CD14-positive monocyte (primary cell): Measurements from ENCODE around the gene DENND4B. TPM values are rescaled to one million over a fixed set of nuclear protein-coding genes. Genes with fewer than 3 reads are reported as not detected.
"Not testable (repeated sequence)": the region's sequence is repeated elsewhere in the genome, so short reads cannot be mapped to it uniquely, and the experiment has no call there.

Source experiments
- DNase-seq, 3 donors: peaks; one replicate each; pipeline ENCODE4 v3.0.0-alpha.2; 2011 to 2022
- H2AFZ ChIP-seq: 2 replicates; pipeline ENCODE4 v1.6.0; 2012; ENCODE audit warnings: mild to moderate bottlenecking, low read depth, low read length, inconsistent platforms; ENCODE audit not compliant: insufficient read depth, poor library complexity, severe bottlenecking
- H3K27ac ChIP-seq, 2 donors: 1 replicate in 1 of 2; 2 replicates in 1 of 2; pipeline ENCODE4 v1.5.1; 2012 to 2013; ENCODE audit warnings: low read length in 2 of 2, control low read depth in 1 of 2, inconsistent platforms in 1 of 2, low read depth in 1 of 2, mild to moderate bottlenecking in 1 of 2
- H3K27me3 ChIP-seq, 2 donors: one replicate each; pipeline versions ENCODE4 v1.6.0 to v1.6.1; 2011 to 2013; ENCODE audit warnings: low read length in 2 of 2; ENCODE audit not compliant: control insufficient read depth in 2 of 2, insufficient read depth in 2 of 2
- H3K36me3 ChIP-seq, 2 donors: replicated peaks in 1 of 2; 1 replicate in 1 of 2; 2 replicates in 1 of 2; pipeline versions ENCODE4 v1.5.1 to v1.6.1; 2012 to 2013; ENCODE audit warnings: low read length in 2 of 2, control low read depth in 1 of 2, inconsistent platforms in 1 of 2, mild to moderate bottlenecking in 1 of 2; ENCODE audit not compliant: insufficient read depth in 2 of 2, control insufficient read depth in 1 of 2
- H3K4me1 ChIP-seq, 2 donors: 1 replicate in 1 of 2; 2 replicates in 1 of 2; pipeline versions ENCODE4 v1.5.1 to v1.6.1; 2012 to 2013; ENCODE audit warnings: low read length in 2 of 2, control low read depth in 1 of 2, inconsistent platforms in 1 of 2, mild to moderate bottlenecking in 1 of 2, moderate library complexity in 1 of 2; ENCODE audit not compliant: insufficient read depth in 2 of 2, control insufficient read depth in 1 of 2
- H3K4me2 ChIP-seq: replicated peaks from 2 replicates; pipeline ENCODE3; 2012; ENCODE audit warnings: low read length, moderate library complexity, mild to moderate bottlenecking; ENCODE audit not compliant: poor library complexity, severe bottlenecking; ENCODE audit errors: extremely low read depth
- H3K4me3 ChIP-seq, 3 experiments: fragments of 200-600 bp in 1 of 3; sonication (generic) in 1 of 3; replicated peaks in 1 of 3; 1 replicate in 2 of 3; 2 replicates in 1 of 3; pipeline ENCODE4 v1.5.1; 2011 to 2013; ENCODE audit warnings: low read length in 3 of 3, mild to moderate bottlenecking in 3 of 3, control low read depth in 2 of 3, low read depth in 2 of 3, inconsistent platforms in 1 of 3, moderate library complexity in 1 of 3
- H3K79me2 ChIP-seq: 2 replicates; pipeline ENCODE4 v1.6.0; 2012; ENCODE audit warnings: mild to moderate bottlenecking, control low read depth, inconsistent platforms, low read length, moderate library complexity; ENCODE audit not compliant: insufficient read depth
- H3K9ac ChIP-seq: 2 replicates; pipeline ENCODE4 v1.6.0; 2017; ENCODE audit warnings: low read length, mild to moderate bottlenecking; ENCODE audit not compliant: insufficient read depth, poor library complexity, severe bottlenecking
- H3K9me3 ChIP-seq, 2 donors: replicated peaks in 1 of 2; 1 replicate in 1 of 2; 2 replicates in 1 of 2; pipeline versions ENCODE4 v1.5.1 to v1.6.1; 2012 to 2013; ENCODE audit warnings: low read length in 2 of 2, control low read depth in 1 of 2; ENCODE audit not compliant: control insufficient read depth in 1 of 2, insufficient read depth in 1 of 2
- H4K20me1 ChIP-seq: 2 replicates; pipeline ENCODE4 v1.6.0; 2012; ENCODE audit warnings: mild to moderate bottlenecking, low read length, control low read depth, moderate library complexity; ENCODE audit not compliant: insufficient read depth
- H3K27ac Mint-ChIP-seq, 7 donors: one replicate each; pipeline ENCODE4 v1.8.0; 2020; ENCODE audit warnings: mild to moderate bottlenecking in 7 of 7, mixed read lengths in 7 of 7, moderate library complexity in 6 of 7, inconsistent platforms in 2 of 7
- H3K27me3 Mint-ChIP-seq, 3 donors: one replicate each; pipeline ENCODE4 v1.8.0; 2021 to 2022; ENCODE audit warnings: low read depth in 3 of 3, mild to moderate bottlenecking in 3 of 3, mixed read lengths in 3 of 3, moderate library complexity in 3 of 3, inconsistent platforms in 1 of 3
- H3K36me3 Mint-ChIP-seq, 2 donors: one replicate each; pipeline ENCODE4 v1.8.0; 2020; ENCODE audit warnings: mixed read lengths in 2 of 2, inconsistent platforms in 1 of 2, mild to moderate bottlenecking in 1 of 2
- H3K4me1 Mint-ChIP-seq: one replicate; pipeline ENCODE4 v1.8.0; 2020; ENCODE audit warnings: mild to moderate bottlenecking, mixed read lengths
- H3K4me3 Mint-ChIP-seq, 2 donors: one replicate each; pipeline ENCODE4 v1.8.0; 2020; ENCODE audit warnings: mild to moderate bottlenecking in 2 of 2, mixed read lengths in 2 of 2, moderate library complexity in 1 of 2
- H3K9me3 Mint-ChIP-seq, 7 donors: one replicate each; pipeline ENCODE4 v1.8.0; 2020 to 2022; ENCODE audit warnings: mixed read lengths in 7 of 7, mild to moderate bottlenecking in 6 of 7, moderate library complexity in 6 of 7, inconsistent platforms in 2 of 7
- WGBS: methylation state at CpG from one replicate; pipeline ENCODE4 v1.1.5; 2013; ENCODE audit warnings: missing lambda C conversion rate; ENCODE audit not compliant: insufficient coverage; 5-methylcytosine and 5-hydroxymethylcytosine counted together
- intact Hi-C, 2 donors: fragments of 100-400 bp; cut with micrococcal nuclease; formaldehyde crosslinking; loops; one replicate each; pipeline versions ENCODE4 v1.15.0 to v1.15.1; 2023
- polyA plus RNA-seq, 3 donors: library from polyadenylated mRNA; depleted of rRNA in 1 of 3; unstranded in 2 of 3; stranded (reverse) in 1 of 3; fragments of 300-500 nt in 2 of 3; fragments of >200 nt in 1 of 3; fragmentation: Illumina TruSeq in 2 of 3; gene quantifications; 1 replicate in 2 of 3; 2 replicates in 1 of 3; pipeline ENCODE4 v1.2.3, GENCODE V29; 2012 to 2021
- TF ChIP-seq, protein P1 (sequence below): fragments of 200-600 bp; IDR thresholded peaks from one replicate; pipeline ENCODE4 v1.8.0; 2022; ENCODE audit warnings: antibody characterized with exemption, mild to moderate bottlenecking

DENND4B gene
- polyA plus RNA-seq, 3 donors, result 7.8 to 324 (median 10.9) TPM

DNA sequence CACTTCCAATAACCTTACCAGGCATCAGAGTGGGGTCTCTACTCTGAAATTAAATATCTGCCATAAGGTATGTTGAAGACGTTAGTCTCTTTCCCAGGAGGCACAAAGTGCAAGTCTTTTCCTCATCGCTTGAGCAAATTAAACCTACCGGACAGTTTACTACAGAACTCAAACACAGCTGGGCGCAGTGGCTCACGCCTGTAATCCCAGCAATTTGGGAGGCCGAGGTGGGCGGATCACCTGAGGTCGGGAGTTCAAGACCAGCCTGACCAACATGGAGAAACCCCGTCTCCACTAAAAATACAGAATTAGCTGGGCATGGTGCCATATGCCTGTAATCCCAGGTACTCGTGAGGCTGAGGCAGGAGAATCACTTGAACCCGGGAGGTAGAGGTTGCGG, 32.6 kb upstream of the DENND4B start:
- not testable (repeated sequence) for H3K9ac ChIP-seq

DNA sequence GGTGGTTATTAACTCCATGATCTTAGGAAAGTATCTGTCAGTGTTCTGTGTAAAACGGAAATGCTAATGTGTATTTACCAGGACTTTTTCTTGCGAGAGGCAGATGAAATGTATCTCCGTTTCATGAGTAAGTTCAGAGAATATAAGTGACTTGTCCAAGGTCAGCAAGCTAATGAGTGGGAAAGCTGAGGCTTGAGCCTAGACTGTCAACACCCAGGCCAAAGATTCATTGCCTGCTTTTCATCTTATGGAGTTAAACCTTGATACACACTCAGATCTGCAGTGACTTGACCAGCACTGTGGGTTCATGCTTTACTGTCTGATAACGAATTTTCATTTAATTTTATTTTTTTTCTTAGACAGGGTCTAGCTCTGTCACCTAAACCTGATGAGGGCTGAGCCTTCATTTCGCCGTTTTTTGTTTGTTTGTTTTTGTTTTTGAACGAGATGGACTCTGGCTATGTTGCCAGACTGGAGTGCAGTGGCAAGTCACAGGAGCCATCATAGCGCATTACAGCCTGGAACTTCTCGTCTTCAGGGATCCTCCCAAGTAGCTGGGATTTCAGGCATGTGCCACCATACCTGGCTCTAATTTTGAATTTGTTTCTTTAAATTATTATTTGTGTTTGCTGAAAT, 31.9 kb upstream of the DENND4B start:
- intact Hi-C loops, result no loop called here
- no peak overlapping the region for H3K9ac ChIP-seq
- H3K27ac Mint-ChIP-seq, result peak overlapping the region in 6 of 7 donors; percentile 2 to 97 (median 92)

More for the DNA sequence above, 32.6 kb upstream of the DENND4B start:
- WGBS, result 100% methylated on average over 2 of the region's 12 CpGs
- H3K27me3 Mint-ChIP-seq, DNase-seq, intact Hi-C loops, H4K20me1 ChIP-seq, H3K4me3 Mint-ChIP-seq, H3K4me2 ChIP-seq, H3K9me3 ChIP-seq, H3K4me3 ChIP-seq, H3K27ac Mint-ChIP-seq, H2AFZ ChIP-seq, H3K9me3 Mint-ChIP-seq, H3K27ac ChIP-seq, H3K27me3 ChIP-seq: not testable (repeated sequence)
- Histone ChIP-seq H3K36me3 (peaks cover 17 to 19% of the 10 kb centered on the region in 2 donors), H3K79me2 (peaks cover 30% of the 10 kb centered on the region), H3K4me1 (peaks cover 26 to 39% of the 10 kb centered on the region in 2 donors)
- Mint-ChIP-seq H3K36me3 (peaks cover 17 to 23% of the 10 kb centered on the region in 2 donors), H3K4me1 (peaks cover 40% of the 10 kb centered on the region)

More for the DNA sequence above, 31.9 kb upstream of the DENND4B start:
- Histone ChIP-seq H3K4me3 (peak overlapping the region; percentile 75 to 95 (median 77)), H3K4me2 (peak overlapping the region; percentile 90), H3K27me3 (no peaks in the 10 kb centered on the region), H3K79me2 (peaks cover 30% of the 10 kb centered on the region), H3K36me3 (peaks cover 23 to 26% of the 10 kb centered on the region in 2 donors), H4K20me1 (peaks cover 6% of the 10 kb centered on the region), H3K4me1 (peaks cover 26 to 38% of the 10 kb centered on the region in 2 donors), H2AFZ (peak overlapping the region; percentile 89), H3K27ac (peak overlapping the region in 1 of 2 donors; percentile 85), H3K9me3 (no peaks in the 10 kb centered on the region)
- H3K9me3 Mint-ChIP-seq, result peaks cover 0 to 1% (median 0%) of the 10 kb centered on the region in 7 donors
- 69% methylated on average over 7 of the region's 9 CpGs for WGBS
- no peak for DNase-seq
- peak overlapping the region; percentile 99 for H3K4me3 Mint-ChIP-seq
- TF ChIP-seq, protein P1, sequence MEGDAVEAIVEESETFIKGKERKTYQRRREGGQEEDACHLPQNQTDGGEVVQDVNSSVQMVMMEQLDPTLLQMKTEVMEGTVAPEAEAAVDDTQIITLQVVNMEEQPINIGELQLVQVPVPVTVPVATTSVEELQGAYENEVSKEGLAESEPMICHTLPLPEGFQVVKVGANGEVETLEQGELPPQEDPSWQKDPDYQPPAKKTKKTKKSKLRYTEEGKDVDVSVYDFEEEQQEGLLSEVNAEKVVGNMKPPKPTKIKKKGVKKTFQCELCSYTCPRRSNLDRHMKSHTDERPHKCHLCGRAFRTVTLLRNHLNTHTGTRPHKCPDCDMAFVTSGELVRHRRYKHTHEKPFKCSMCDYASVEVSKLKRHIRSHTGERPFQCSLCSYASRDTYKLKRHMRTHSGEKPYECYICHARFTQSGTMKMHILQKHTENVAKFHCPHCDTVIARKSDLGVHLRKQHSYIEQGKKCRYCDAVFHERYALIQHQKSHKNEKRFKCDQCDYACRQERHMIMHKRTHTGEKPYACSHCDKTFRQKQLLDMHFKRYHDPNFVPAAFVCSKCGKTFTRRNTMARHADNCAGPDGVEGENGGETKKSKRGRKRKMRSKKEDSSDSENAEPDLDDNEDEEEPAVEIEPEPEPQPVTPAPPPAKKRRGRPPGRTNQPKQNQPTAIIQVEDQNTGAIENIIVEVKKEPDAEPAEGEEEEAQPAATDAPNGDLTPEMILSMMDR, result no peak
- H3K4me1 Mint-ChIP-seq, result peaks cover 42% of the 10 kb centered on the region
- H3K36me3 Mint-ChIP-seq, result peaks cover 23 to 29% of the 10 kb centered on the region in 2 donors
- peaks cover 0 to 2% (median 0%) of the 10 kb centered on the region in 3 donors for H3K27me3 Mint-ChIP-seq
